Osteoblast (primary cell): ENCODE results near the gene CCDC24. TPM values are rescaled to one million over a fixed set of nuclear protein-coding genes. Genes with fewer than 3 reads are reported as not detected.
A peak's percentile ranks its signal among the peaks of the same experiment; 100 is the strongest.

Experiments
- DNase-seq: peaks from one replicate; pipeline ENCODE4 v3.0.0; 2011; ENCODE audit warnings: low spot score, mixed read lengths; ENCODE audit not compliant: insufficient read length; ENCODE audit errors: missing footprints
- H2AFZ ChIP-seq: 2 replicates; pipeline ENCODE4 v1.6.0; 2011; ENCODE audit warnings: mild to moderate bottlenecking, low read length
- H3K27ac ChIP-seq: 2 replicates; pipeline ENCODE4 v1.5.1; 2011; ENCODE audit warnings: mild to moderate bottlenecking, low read depth, low read length, moderate library complexity
- H3K27me3 ChIP-seq: 2 replicates; pipeline ENCODE4 v1.6.0; 2012; ENCODE audit warnings: mild to moderate bottlenecking, control low read depth, inconsistent platforms, low read length, moderate library complexity; ENCODE audit not compliant: insufficient read depth
- H3K36me3 ChIP-seq: 2 replicates; pipeline ENCODE4 v1.5.1; 2011; ENCODE audit warnings: mild to moderate bottlenecking, low read length, control low read depth, moderate library complexity; ENCODE audit not compliant: insufficient read depth
- H3K4me1 ChIP-seq: 2 replicates; pipeline ENCODE4 v1.5.1; 2011; ENCODE audit warnings: mild to moderate bottlenecking, low read length, control low read depth, moderate library complexity; ENCODE audit not compliant: insufficient read depth
- H3K4me2 ChIP-seq: 2 replicates; pipeline ENCODE4 v1.6.0; 2011; ENCODE audit warnings: mild to moderate bottlenecking, low read length; ENCODE audit not compliant: insufficient read depth
- H3K4me3 ChIP-seq: fragments of 200-600 bp; sonication (generic); 3 replicates; pipeline ENCODE4 v1.5.1; 2012; ENCODE audit warnings: mild to moderate bottlenecking, low read length, inconsistent platforms; ENCODE audit not compliant: insufficient read depth
- H3K79me2 ChIP-seq: 2 replicates; pipeline ENCODE4 v1.6.0; 2012; ENCODE audit warnings: mild to moderate bottlenecking, low read length, control low read depth, inconsistent platforms; ENCODE audit not compliant: insufficient read depth
- H3K9me3 ChIP-seq: 2 replicates; pipeline ENCODE4 v1.5.1; 2011; ENCODE audit warnings: low read depth, low read length, control low read depth
- H4K20me1 ChIP-seq: 2 replicates; pipeline ENCODE4 v1.6.0; 2012; ENCODE audit warnings: mild to moderate bottlenecking, low read length, control low read depth; ENCODE audit not compliant: insufficient read depth
- CTCF ChIP-seq: IDR thresholded peaks from 2 replicates; pipeline ENCODE4 v1.5.1; 2011; ENCODE audit warnings: mild to moderate bottlenecking, low read depth, low read length, moderate library complexity; ENCODE audit errors: extremely low read depth
- total RNA-seq: library from RNA; depleted of rRNA; stranded (reverse); fragments of >200 nt; gene quantifications from 2 replicates; pipeline ENCODE4 v1.2.3, GENCODE V29; 2012

The CCDC24 gene
- total RNA-seq, 1 donor, result 2.9 TPM

- Histone ChIP-seq H3K4me1 (peaks cover 42% of the 10 kb centered on the region), H2AFZ (peak overlapping the region; percentile 93), H3K4me2 (peak overlapping the region; percentile 96), H3K4me3 (peak overlapping the region; percentile 94), H3K36me3 (peaks cover 33% of the 10 kb centered on the region), H3K27me3 (no peaks in the 10 kb centered on the region), H3K79me2 (peaks cover 60% of the 10 kb centered on the region), H4K20me1 (peaks cover 27% of the 10 kb centered on the region), H3K9me3 (no peaks in the 10 kb centered on the region), H3K27ac (no peak overlapping the region)
- TF ChIP-seq CTCF, result no peak
- DNase-seq, result peak; percentile 61
These were observed 17.4 kb upstream of the CCDC24 start for GRCh38 chr1:43973981-43974442.

GRCh38 chr1:43974443-43975248 lies 16.8 kb upstream of the CCDC24 start, which contains the start of gene ATP6V0B:
Gene ATP6V0B (plus strand): TSS chr1:43974960. CDS start chr1:43975041, 81 bp downstream.
- H4K20me1 ChIP-seq, result peaks cover 27% of the 10 kb centered on the region
- peaks cover 42% of the 10 kb centered on the region for H3K4me1 ChIP-seq
- no peak for TF ChIP-seq CTCF
- H3K79me2 ChIP-seq, result peaks cover 62% of the 10 kb centered on the region
- peak within 1 kb of the TSS; percentile 96 for H3K4me2 ChIP-seq
- peaks cover 33% of the 10 kb centered on the region for H3K36me3 ChIP-seq
- H3K27ac ChIP-seq, result peak within 1 kb of the TSS; percentile 79
- H3K27me3 ChIP-seq, result no peaks in the 10 kb centered on the region
- DNase-seq, result peak; percentile 100
- no peaks in the 10 kb centered on the region for H3K9me3 ChIP-seq
- H2AFZ ChIP-seq, result peak within 1 kb of the TSS; percentile 93
- H3K4me3 ChIP-seq, result peak within 1 kb of the TSS; percentile 94

GRCh38 chr1:43975249-43975961 lies 16.0 kb upstream of the CCDC24 start:
- Histone ChIP-seq H3K79me2 (peaks cover 65% of the 10 kb centered on the region), H2AFZ (peak overlapping the region; percentile 93), H3K27me3 (no peaks in the 10 kb centered on the region), H3K27ac (peak overlapping the region; percentile 79), H3K9me3 (no peaks in the 10 kb centered on the region), H3K4me1 (peaks cover 46% of the 10 kb centered on the region), H3K36me3 (peaks cover 33% of the 10 kb centered on the region), H4K20me1 (peaks cover 28% of the 10 kb centered on the region), H3K4me2 (peak overlapping the region; percentile 96), H3K4me3 (peak overlapping the region; percentile 94)
- DNase-seq, result peak; percentile 94
- no peak for TF ChIP-seq CTCF

- no peaks in the 10 kb centered on the region for H3K9me3 ChIP-seq
- H3K4me1 ChIP-seq, result peaks cover 44% of the 10 kb centered on the region
- H3K27me3 ChIP-seq, result no peaks in the 10 kb centered on the region
- H3K79me2 ChIP-seq, result peaks cover 65% of the 10 kb centered on the region
- peaks cover 34% of the 10 kb centered on the region for H4K20me1 ChIP-seq
- peak overlapping the region; percentile 79 for H3K27ac ChIP-seq
- H3K4me2 ChIP-seq, result peak overlapping the region; percentile 96
- H3K36me3 ChIP-seq, result peaks cover 33% of the 10 kb centered on the region
- H2AFZ ChIP-seq, result no peak overlapping the region
- H3K4me3 ChIP-seq, result peak overlapping the region; percentile 94
- TF ChIP-seq CTCF, result no peak
- DNase-seq, result peak; percentile 87
These were observed 15.4 kb upstream of the CCDC24 start for GRCh38 chr1:43976045-43976444.
